DOHH2 (cell line): ENCODE data around the gene PAPPA2.

Experiments
- H3F3A ChIP-seq: fragments of 200-600 bp; sonication (generic), shearing (Covaris generic); 2 replicates; pipeline ENCODE4 v1.6.0; 2016; ENCODE audit warnings: antibody characterized with exemption, mild to moderate bottlenecking; ENCODE audit not compliant: control insufficient read depth, insufficient read depth
- H3K27ac ChIP-seq: fragments of 200-600 bp; sonication (generic); 2 replicates; pipeline ENCODE4 v1.5.1; 2014; ENCODE audit warnings: low read depth, mild to moderate bottlenecking, low read length, moderate library complexity
- H3K27me3 ChIP-seq: fragments of 200-600 bp; sonication (generic); 2 replicates; pipeline ENCODE4 v1.6.1; 2014; ENCODE audit warnings: mild to moderate bottlenecking, low read length, mixed read lengths; ENCODE audit not compliant: control insufficient read depth
- H3K36me3 ChIP-seq: fragments of 200-600 bp; sonication (generic); 2 replicates; pipeline ENCODE4 v1.6.1; 2014; ENCODE audit warnings: mild to moderate bottlenecking, low read length, moderate library complexity, mixed read lengths; ENCODE audit not compliant: control insufficient read depth
- H3K4me1 ChIP-seq: fragments of 200-600 bp; sonication (generic); 2 replicates; pipeline ENCODE4 v1.6.1; 2014; ENCODE audit warnings: mild to moderate bottlenecking, low read length, mixed read lengths; ENCODE audit not compliant: control insufficient read depth
- H3K4me2 ChIP-seq: fragments of 200-600 bp; sonication (generic); 2 replicates; pipeline ENCODE4 v1.6.0; 2014; ENCODE audit warnings: mild to moderate bottlenecking, low read length, moderate library complexity
- H3K4me3 ChIP-seq: fragments of 200-600 bp; sonication (generic); 2 replicates; pipeline ENCODE4 v1.5.1; 2014; ENCODE audit warnings: mild to moderate bottlenecking, low read length, mixed read lengths
- H3K79me2 ChIP-seq: fragments of 200-600 bp; sonication (generic); 2 replicates; pipeline ENCODE4 v1.6.1; 2014; ENCODE audit warnings: mild to moderate bottlenecking, low read length, mixed read lengths; ENCODE audit not compliant: control insufficient read depth
- H3K9me2 ChIP-seq: fragments of 200-600 bp; sonication (generic); replicated peaks from 2 replicates; pipeline ENCODE4 v1.6.1; 2014; ENCODE audit warnings: mild to moderate bottlenecking, low read length, mixed read lengths; ENCODE audit not compliant: control insufficient read depth
- H3K9me3 ChIP-seq: fragments of 200-600 bp; sonication (generic); 2 replicates; pipeline ENCODE4 v1.6.1; 2014; ENCODE audit warnings: antibody characterized with exemption, low read length, mixed read lengths; ENCODE audit not compliant: control insufficient read depth, insufficient read depth
- H4K20me1 ChIP-seq: fragments of 200-600 bp; sonication (generic); 2 replicates; pipeline ENCODE4 v1.6.0; 2014; ENCODE audit warnings: low read depth, mild to moderate bottlenecking, antibody characterized with exemption, low read length, moderate library complexity; ENCODE audit not compliant: control insufficient read depth, insufficient read depth
- CTCF ChIP-seq: fragments of 200-600 bp; sonication (generic); IDR thresholded peaks from one replicate; pipeline ENCODE4 v1.5.1; 2014; ENCODE audit warnings: antibody characterized with exemption, mild to moderate bottlenecking, low read depth, low read length; ENCODE audit not compliant: poor library complexity, severe bottlenecking
- EZH2phosphoT487 ChIP-seq: fragments of 200-600 bp; sonication (generic); IDR thresholded peaks from 2 replicates; pipeline ENCODE4 v1.6.1; 2017; ENCODE audit warnings: borderline replicate concordance, mild to moderate bottlenecking, antibody characterized with exemption, low read length, moderate library complexity, mixed read lengths

Gene PAPPA2

DNA sequence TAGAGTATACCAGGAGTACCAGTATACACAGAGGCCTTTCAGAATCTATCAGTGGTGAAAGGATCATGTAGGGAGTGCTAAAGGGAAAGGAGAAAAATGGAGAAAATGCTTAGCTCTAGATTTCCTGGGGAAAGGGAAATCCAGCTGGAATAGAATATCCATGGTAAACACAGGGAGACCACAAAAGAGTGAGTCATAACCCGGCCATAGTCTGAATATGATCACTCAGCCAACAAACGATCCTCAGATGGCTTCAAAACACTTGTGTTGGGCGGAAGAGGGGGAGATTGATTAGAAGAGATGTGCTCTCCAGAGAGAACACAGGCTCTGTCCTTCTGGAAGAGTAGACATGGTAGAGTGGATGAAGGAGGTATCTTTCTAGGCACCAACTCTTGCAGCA is 180.6 kb downstream of the PAPPA2 start:
- Histone ChIP-seq H3K4me3 (no peak overlapping the region), H4K20me1 (no peaks in the 10 kb centered on the region), H3K27me3 (no peaks in the 10 kb centered on the region), H3F3A (no peaks in the 10 kb centered on the region), H3K4me2 (no peak overlapping the region), H3K79me2 (no peaks in the 10 kb centered on the region), H3K9me3 (no peaks in the 10 kb centered on the region), H3K36me3 (no peaks in the 10 kb centered on the region), H3K9me2 (no peaks in the 10 kb centered on the region), H3K27ac (no peak overlapping the region), H3K4me1 (no peaks in the 10 kb centered on the region)
- no peak for TF ChIP-seq EZH2phosphoT487
- TF ChIP-seq CTCF, result no peak

DNA sequence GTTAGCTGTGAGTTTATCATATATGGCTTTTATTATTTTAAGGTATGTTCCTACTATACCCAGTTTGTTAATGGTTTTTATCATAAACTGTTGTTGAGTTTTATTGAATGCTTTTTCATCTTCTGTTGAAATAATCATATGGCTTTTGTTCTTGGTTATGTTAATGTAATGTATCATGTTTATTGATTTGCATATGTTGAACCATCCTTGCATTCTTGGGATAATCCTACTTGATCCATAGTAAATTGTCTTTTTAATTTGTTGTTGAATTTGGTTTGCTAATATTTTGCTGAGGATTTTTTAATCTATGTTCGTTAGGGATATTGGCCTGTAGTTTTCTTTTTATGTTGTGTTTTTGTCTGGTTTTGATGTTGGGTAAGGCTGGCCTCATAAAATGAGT is 185.6 kb downstream of the PAPPA2 start:
- H3K9me2 ChIP-seq, result no peaks in the 10 kb centered on the region
- no peaks in the 10 kb centered on the region for H3K4me1 ChIP-seq
- no peaks in the 10 kb centered on the region for H3F3A ChIP-seq
- TF ChIP-seq CTCF (no peak), EZH2phosphoT487 (no peak)
- no peaks in the 10 kb centered on the region for H4K20me1 ChIP-seq
- H3K4me2 ChIP-seq, result no peak overlapping the region
- no peaks in the 10 kb centered on the region for H3K27me3 ChIP-seq
- H3K27ac ChIP-seq, result no peak overlapping the region
- no peaks in the 10 kb centered on the region for H3K36me3 ChIP-seq
- H3K9me3 ChIP-seq, result no peaks in the 10 kb centered on the region
- no peaks in the 10 kb centered on the region for H3K79me2 ChIP-seq
- H3K4me3 ChIP-seq, result no peak overlapping the region

DNA sequence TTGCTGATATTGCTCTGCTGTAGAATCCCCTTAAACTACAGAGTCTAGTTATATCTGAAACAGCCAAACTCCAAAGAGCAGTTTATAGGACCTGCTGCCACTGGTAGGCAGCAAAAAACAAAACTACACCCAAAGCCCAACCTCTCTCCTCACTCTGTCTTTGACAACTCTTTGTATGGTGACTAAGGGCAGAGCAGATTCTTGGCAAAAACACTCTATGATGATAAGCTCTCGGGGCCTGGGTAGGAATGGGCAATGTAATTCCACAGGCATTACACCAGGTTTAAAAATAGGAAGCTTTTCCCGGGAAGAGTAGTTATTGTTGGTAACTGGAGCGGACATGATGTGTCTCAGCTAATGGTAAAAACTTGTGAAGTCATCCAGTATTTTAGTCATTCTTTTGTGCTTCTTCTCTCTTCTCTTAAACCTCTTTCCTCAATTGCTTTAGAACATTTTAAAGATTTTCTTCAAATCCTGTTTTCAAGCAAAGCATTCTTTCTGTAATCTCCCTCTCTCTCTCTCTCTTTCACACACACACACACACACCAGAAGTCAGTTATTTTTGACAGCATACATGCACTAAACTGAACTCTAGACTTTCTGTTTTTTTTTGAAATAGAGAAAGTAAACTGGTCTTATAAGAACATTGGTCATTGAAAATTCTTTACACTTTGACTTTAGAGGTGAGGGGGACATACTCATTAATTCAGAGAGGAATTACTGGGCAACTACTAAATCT is 193.5 kb downstream of the PAPPA2 start:
- H3K36me3 ChIP-seq, result no peaks in the 10 kb centered on the region
- H3K4me2 ChIP-seq, result no peak overlapping the region
- no peaks in the 10 kb centered on the region for H3K9me3 ChIP-seq
- no peak overlapping the region for H3K27ac ChIP-seq
- H3K79me2 ChIP-seq, result no peaks in the 10 kb centered on the region
- TF ChIP-seq CTCF, result no peak
- no peaks in the 10 kb centered on the region for H3F3A ChIP-seq
- H3K9me2 ChIP-seq, result no peaks in the 10 kb centered on the region
- no peaks in the 10 kb centered on the region for H3K27me3 ChIP-seq
- no peaks in the 10 kb centered on the region for H4K20me1 ChIP-seq
- no peaks in the 10 kb centered on the region for H3K4me1 ChIP-seq
- H3K4me3 ChIP-seq, result no peak overlapping the region
